Ecto neural progenitor cell (in vitro differentiated cells): Measurements from ENCODE around the gene GNB5.
"Not testable (repeated sequence)": the region's sequence is repeated elsewhere in the genome, so short reads cannot be mapped to it uniquely, and the experiment has no call there.

Experiments used
- DNase-seq: peaks from one replicate; pipeline ENCODE4 v3.0.0-alpha.2; 2018; ENCODE audit warnings: low spot score

The GNB5 gene

GRCh38 chr15:52191207-52191606 lies at the start of gene GNB5:
Gene GNB5, minus strand, starts transcription at chr15:52191392. Its CDS starts 6,716 bp downstream, at chr15:52184676.
- DNase-seq: no peak

GRCh38 chr15:52240166-52240565 lies 49.0 kb upstream of the GNB5 start:
- no peak for DNase-seq

GRCh38 chr15:52238989-52239525 lies 47.9 kb upstream of the GNB5 start:
- not testable (repeated sequence) for DNase-seq

- DNase-seq: no peak
These were observed 47.0 kb upstream of the GNB5 start for GRCh38 chr15:52238149-52238548.

GRCh38 chr15:52236013-52236412 lies 44.8 kb upstream of the GNB5 start:
- no peak for DNase-seq

- no peak for DNase-seq
These were observed 43.7 kb upstream of the GNB5 start for GRCh38 chr15:52234596-52235541.

- no peak for DNase-seq
These were observed 42.2 kb upstream of the GNB5 start for GRCh38 chr15:52233405-52233804.

- DNase-seq: no peak
These were observed 41.1 kb upstream of the GNB5 start for GRCh38 chr15:52232327-52232726.

- DNase-seq: no peak
These were observed 38.9 kb upstream of the GNB5 start for GRCh38 chr15:52230073-52230472.

GRCh38 chr15:52228921-52229320 lies 37.7 kb upstream of the GNB5 start:
- no peak for DNase-seq

- DNase-seq: peak; percentile 73
These were observed 36.3 kb upstream of the GNB5 start for GRCh38 chr15:52227456-52227855.

- DNase-seq: no peak
These were observed 34.0 kb upstream of the GNB5 start for GRCh38 chr15:52225230-52225629.

- DNase-seq: no peak
These were observed 33.0 kb upstream of the GNB5 start for GRCh38 chr15:52224211-52224610.

GRCh38 chr15:52221730-52222129 lies 30.5 kb upstream of the GNB5 start:
- no peak for DNase-seq

GRCh38 chr15:52220937-52221660 lies 29.9 kb upstream of the GNB5 start:
- DNase-seq: no peak

GRCh38 chr15:52220251-52220650 lies 29.1 kb upstream of the GNB5 start:
- DNase-seq: no peak

- no peak for DNase-seq
These were observed 27.6 kb upstream of the GNB5 start for GRCh38 chr15:52218816-52219215.

- DNase-seq: no peak
These were observed 27.2 kb upstream of the GNB5 start for GRCh38 chr15:52218371-52218770.

- peak; percentile 52 for DNase-seq
These were observed 26.0 kb upstream of the GNB5 start for GRCh38 chr15:52217186-52217585.

GRCh38 chr15:52214553-52214952 lies 23.4 kb upstream of the GNB5 start:
- DNase-seq: no peak

GRCh38 chr15:52213206-52213605 lies 22.0 kb upstream of the GNB5 start:
- DNase-seq: no peak

GRCh38 chr15:52208306-52208946 lies 17.2 kb upstream of the GNB5 start:
- peak; percentile 82 for DNase-seq
